Kasumi-1 (cell line): Measurements from ENCODE around the gene RADIL.

Source experiments
- DNase-seq, 2 experiments: peaks; one replicate each; lab custom pipeline; 2025; lab: John Stamatoyannopoulos, UW

The RADIL gene

DNA sequence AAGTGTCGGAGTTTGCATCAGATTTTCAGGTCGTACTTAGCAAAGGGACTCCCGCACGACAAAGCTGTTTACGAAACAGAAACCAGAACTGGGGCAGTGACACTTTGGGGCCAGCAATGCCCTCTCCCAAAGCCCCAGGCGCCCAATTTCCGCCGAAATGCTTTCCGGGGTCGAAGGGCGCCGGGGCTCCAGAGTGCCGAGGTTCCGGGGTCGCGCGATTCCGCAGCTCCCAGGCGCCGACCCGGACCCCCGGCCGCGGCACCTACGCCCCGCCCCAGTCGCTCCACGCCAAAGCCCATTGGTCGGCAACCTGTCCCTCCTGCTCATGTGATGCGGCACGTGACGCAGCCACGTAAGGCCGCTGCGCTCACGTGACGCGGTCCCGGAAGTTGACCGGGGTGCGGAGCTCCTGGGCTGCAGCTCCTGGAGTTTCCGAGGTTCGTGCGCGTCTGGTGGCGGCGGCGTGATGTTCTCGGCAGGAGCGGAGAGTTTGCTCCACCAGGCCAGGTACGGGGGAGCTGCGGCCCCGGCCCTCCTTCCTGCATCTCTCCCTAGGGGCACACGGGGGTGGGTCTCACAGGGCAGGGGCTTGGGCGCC lies 108.2 kb downstream of the RADIL start, which contains the start of gene AP5Z1:
AP5Z1 (plus strand) TSS at position 374 of the 598 bp plus-strand sequence; CDS start at position 467, 93 bp downstream.
- peak; percentile 70 for DNase-seq

GRCh38 chr7:4774658-4775249 lies 108.8 kb downstream of the RADIL start:
- DNase-seq: peak; percentile 16 to 23

DNA sequence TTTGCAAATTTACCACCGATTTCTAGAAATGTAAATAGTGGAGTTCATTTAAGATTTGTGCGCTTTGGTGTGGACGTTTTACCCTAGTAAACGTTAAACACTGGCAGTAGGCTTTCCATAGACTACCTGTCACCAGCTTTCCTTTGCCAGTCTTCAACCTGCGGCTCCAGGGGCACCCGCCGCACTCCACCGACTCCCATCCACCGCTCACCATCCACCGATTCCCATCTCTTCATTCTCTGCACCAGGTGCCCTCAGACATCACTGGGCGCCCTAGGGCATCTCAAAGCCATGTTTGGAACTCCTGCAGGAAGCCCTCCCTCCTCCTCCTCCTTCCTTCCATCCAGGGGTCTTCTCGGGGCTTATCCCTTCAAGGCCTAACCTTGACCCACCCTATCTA lies 109.5 kb downstream of the RADIL start:
- DNase-seq: no peak

GRCh38 chr7:4772306-4772705 lies 111.2 kb downstream of the RADIL start:
- DNase-seq: no peak

- DNase-seq: no peak
These were observed 111.8 kb downstream of the RADIL start for GRCh38 chr7:4771737-4772136.

DNA sequence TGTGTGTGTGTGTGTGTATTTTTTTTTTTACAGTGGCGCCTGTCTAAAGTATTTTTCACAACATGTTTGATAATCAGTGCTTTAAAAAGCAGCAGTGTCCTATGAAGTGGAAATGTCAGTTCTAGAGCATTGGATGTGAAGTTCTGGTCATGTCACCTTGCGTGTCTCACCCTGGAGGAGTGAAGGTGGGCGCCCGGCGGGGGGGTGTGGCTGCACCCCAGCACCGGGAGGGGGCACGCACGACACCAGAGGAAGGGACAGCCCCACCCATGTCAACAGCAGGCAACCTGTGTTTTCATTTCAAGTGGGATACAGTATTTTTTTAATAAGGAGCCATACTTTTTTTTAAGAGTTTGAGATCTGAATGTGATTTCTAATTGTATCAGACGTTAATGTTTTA lies 112.6 kb downstream of the RADIL start:
- DNase-seq: no peak

DNA sequence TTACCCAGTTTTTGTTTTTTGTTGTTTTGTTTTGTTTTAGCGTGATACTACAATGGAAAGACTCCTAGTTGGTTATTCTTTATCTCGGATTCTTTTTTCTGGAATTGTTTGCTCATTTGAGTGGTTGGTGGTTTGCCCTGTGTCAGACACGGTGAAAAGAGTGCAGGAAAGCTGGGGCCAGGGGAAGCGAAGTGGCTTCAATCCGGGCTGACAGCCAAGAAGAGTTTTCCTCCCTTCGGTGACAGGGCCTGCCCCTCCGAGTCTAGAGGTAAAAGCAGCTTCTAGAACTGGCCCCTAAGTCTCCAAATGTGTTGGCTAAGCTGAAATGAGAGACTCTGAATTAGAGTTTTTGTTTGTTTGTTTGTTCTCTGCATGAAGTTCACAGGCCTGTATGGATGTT lies 113.8 kb downstream of the RADIL start:
- DNase-seq: peak in 1 of 2 experiments; percentile 1

GRCh38 chr7:4768597-4769569 lies 114.6 kb downstream of the RADIL start:
- no peak for DNase-seq

DNA sequence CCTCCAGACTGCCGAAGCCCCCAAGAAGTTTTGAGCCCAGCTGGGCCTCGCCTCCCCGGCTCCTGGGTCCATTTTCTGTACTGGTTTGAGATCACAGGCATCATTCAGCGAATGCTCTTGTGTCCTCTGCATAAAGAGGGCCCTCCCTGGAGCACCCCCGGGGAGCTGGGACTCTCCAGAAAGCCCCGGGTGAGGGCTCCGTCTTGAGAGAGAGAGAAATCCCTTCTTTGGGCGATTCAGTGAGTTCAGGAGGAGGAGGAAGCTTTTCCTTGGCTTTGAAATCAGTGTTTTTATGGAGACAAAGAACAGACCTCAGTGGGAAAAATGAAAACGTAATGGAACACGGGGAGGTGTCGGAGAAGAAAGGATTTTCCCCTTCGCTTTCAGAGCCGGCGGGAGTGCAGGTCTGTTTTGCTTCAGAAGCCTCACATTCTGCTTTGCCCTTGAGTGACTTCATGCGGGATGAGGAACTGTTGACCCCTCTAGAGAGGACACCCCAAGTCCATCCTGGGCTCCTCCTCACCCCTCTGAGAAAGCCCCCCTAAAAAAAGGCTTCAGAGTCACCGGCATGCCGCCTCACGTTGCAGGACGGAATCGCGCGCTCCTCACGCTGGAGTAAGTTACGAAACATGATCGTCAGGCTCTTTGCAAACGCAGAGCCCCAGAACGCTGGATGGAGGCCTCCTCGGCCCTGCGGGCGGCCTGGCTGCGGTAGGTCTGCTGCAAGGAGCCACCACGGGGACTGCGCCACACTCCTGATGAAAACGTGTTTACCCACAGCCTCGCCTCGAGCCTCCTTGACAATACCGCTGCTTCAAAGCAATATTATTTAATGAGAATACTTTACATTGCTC lies 116.6 kb downstream of the RADIL start:
- no peak for DNase-seq

DNA sequence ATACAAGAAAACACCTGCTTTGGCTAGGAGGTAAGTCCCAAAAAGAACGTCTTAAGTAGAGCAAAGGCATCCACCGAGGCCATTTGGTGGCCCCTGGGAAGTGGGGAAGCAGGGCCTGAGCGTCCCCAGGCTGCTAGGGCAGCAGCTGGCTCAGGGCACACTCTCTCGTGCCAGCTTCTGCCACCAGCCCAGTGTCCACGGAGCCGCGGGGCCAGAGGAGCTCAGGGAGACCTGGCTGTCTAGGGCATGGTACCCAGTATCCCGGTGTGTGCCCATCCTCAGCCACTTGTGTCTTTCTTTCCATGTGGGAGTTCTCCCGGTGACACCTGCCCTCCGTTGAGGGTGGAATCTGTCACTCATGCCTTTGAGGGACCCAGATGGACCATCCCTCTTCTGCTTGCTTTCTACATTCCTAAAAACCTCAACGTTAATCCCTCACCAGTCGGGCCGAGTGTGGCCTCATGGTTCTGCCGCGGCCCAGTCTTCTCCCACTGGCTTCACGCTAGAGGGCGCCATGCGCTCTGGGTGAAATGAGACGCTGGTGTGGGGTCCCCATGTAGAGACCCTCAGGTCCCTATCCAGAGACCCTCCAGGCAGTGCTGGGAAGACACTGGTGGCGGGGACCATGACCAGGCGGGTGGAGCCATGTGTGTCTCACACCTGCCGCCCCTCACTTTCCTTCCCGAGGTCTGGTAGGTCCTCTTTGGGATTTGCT lies 117.6 kb downstream of the RADIL start:
- no peak for DNase-seq

DNA sequence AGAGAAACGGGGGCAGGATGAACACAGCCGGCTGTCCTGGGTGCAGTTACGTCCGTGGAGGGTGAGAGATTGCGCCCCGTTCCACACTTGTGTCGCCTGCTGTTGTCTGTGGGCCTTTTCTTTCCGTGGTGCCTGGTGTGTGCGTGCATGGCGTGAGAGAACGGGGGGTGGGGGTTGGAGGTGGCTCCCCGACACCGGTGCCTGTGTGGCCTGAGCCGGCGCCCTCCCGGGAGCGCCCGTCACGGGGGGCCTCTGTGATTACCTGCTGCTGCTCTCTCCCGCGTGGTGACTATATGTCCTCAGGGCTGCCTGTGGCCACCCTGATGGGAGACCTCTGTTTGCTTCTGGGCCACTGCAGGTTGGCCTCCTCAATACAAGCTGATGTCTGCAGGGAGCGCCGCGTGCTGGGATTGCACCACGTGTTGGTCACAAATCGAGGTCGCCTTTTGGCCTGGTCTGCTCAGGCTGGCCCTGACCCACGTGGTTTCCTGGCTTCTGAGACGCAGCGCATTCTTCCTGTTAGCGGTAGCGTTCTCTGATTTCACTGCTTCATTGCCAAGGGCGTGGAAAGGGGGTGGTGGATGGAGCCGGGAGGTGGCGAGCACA lies 119.0 kb downstream of the RADIL start:
- DNase-seq: no peak

DNA sequence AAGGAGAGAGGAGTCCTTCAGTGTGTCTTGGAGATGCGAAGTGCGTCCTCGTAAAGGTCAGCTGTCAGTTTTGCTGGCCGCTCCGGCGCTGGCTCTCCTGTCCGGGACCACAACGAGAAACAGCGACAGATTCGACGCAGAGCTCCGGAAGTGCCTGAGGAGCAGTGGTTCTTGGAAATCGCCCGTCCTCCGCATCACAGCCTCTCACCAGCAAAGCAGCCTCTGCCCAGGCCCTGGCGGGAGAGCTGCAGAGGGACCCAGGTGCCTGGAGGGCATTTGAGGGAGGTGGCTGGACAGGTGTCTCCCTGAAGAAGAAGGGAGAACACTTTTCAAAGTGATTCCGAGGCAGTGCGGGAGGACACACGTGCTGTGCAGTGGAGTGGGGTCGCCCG lies 119.7 kb downstream of the RADIL start:
- no peak for DNase-seq

- DNase-seq: no peak
These were observed 120.3 kb downstream of the RADIL start for GRCh38 chr7:4763091-4763793.

DNA sequence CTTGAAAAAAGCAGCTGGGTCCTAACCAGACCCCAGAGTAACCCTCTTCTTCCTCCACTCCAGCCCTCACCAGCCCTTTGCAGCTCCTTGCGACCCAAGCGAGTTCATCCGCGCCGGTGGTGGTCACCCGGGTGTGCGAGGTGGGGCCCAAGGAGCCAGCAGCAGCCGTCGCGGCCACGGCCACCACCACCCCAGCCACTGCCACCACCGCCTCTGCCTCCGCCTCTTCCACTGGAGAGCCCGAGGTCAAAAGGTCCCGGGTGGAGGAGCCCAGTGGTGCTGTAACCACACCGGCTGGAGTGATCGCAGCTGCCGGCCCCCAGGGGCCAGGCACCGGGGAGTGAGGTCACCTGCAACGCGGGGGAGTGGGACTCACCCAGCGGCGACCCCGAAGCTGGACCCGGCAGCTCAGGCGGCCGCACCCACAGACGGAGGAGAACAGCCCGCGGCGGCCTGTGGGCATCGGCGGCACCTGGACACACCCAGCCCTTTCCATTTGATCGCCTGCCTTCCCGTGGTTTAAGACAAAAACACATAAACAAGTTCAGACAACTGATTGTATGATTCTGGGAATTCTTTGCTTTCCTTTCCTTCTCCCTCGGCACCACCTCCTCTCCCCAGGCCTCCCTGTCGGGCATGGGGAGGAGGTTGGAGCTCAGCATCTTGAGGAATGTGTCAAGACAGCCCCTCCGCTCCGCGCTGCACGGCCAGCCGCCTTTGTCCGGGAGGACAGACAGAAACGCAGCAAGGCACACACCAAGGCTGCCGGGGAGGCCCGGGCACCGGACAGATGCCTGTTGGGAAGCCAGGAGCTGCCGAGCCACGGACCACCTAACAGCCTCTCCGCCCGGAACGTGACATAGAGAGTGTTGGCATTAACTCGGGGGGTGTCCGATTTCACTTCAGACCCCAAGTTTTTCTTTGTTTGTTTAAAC lies 121.1 kb downstream of the RADIL start:
- DNase-seq: no peak

DNA sequence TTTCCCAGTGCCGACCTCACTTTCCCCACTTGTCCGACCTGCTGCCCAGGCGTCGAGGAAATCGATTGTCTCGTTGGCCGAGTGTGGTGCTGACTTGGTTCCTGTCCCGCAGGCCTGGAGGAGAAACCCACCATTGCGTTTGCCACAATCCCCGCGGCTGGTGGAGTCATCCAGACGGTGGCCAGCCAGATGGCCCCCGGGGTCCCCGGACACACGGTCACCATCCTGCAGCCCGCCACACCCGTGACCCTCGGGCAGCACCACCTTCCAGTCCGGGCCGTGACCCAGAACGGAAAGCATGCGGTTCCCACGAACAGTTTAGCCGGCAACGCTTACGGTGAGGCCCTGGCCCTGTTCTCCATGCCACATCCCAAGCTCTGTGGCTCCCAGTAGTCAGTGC lies 122.6 kb downstream of the RADIL start:
- DNase-seq: no peak

DNA sequence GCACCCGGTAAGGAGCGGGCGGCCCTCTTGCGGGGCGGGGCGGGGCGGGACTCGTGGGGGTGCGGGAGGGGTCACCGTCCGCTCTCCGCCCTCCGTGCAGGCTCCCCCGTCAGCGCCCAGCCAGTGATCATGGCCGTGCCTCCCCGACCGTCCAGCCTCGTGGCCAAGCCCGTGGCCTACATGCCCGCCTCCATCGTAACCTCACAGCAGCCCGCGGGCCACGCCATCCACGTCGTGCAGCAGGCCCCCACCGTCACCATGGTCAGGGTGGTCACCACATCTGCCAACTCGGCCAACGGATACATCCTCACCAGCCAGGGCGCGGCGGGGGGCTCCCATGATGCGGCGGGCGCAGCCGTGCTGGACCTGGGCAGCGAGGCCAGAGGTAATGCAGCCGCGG lies 124.3 kb downstream of the RADIL start:
- DNase-seq: no peak

DNA sequence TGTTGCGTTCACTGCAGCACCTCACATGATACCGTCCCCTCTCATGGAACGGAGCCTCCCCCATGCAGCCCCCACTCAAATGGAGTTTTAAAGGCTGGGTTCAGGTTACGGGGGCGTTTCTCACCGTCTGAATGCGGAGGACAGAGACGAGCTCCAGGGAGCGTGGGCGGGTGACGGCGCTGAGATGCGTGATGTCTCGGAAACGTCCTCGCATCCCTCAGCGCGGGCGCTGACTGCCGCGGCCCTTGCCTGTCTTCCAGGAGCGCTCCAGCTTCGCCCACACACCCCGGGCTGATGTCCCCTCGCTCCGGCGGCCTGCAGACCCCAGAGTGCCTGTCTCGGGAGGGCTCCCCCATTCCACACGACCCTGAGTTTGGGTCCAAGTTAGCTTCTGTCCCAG lies 124.7 kb downstream of the RADIL start:
- no peak for DNase-seq

- no peak for DNase-seq
These were observed 125.4 kb downstream of the RADIL start for GRCh38 chr7:4758111-4758510.

- no peak for DNase-seq
These were observed 128.5 kb downstream of the RADIL start for GRCh38 chr7:4755045-4755444.
